ENCODE results near the gene RELL1.

DNA sequence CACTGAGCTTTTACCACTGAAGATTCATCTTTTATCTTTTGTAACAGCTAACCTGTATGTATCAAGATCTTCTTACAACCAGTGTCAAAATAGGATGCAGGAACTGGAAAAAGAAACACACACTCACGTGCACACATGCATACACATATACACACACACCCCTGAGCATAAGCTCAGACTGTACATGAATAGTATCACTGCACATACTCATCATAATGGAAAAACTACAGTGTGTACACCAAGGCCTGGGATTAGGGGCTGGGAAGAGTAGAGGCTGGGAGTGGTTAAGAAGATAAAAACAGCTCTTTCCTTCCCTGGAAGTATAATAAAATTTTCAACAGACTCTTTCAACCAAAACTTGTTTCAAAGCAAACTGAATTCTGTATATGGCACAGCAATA is 73.4 kb downstream of the RELL1 start:
- TF ChIP-seq, protein P1, sequence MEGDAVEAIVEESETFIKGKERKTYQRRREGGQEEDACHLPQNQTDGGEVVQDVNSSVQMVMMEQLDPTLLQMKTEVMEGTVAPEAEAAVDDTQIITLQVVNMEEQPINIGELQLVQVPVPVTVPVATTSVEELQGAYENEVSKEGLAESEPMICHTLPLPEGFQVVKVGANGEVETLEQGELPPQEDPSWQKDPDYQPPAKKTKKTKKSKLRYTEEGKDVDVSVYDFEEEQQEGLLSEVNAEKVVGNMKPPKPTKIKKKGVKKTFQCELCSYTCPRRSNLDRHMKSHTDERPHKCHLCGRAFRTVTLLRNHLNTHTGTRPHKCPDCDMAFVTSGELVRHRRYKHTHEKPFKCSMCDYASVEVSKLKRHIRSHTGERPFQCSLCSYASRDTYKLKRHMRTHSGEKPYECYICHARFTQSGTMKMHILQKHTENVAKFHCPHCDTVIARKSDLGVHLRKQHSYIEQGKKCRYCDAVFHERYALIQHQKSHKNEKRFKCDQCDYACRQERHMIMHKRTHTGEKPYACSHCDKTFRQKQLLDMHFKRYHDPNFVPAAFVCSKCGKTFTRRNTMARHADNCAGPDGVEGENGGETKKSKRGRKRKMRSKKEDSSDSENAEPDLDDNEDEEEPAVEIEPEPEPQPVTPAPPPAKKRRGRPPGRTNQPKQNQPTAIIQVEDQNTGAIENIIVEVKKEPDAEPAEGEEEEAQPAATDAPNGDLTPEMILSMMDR (IDR thresholded peaks at IDR 0.05) = no peak
- no peak for TF ChIP-seq EZH2 (IDR thresholded peaks at IDR 0.05; ENCODE audit: borderline replicate concordance, insufficient read depth, low read depth, low read length, poor library complexity, severe bottlenecking)

Data from B cell (primary cell).